Dedifferentiated amniotic fluid mesenchymal stem cell (primary cell): ENCODE results near the gene COL25A1.
"Not testable (repeated sequence)": the region's sequence is repeated elsewhere in the genome, so short reads cannot be mapped to it uniquely, and the experiment has no call there.

Experiments used
- DNase-seq: peaks from one replicate; pipeline ENCODE4 v3.0.0-alpha.2; 2016; ENCODE audit errors: extremely low spot score

The COL25A1 gene

GRCh38 chr4:109011241-109012026 is 291.0 kb downstream of the COL25A1 start:
- no peak for DNase-seq

- DNase-seq, result no peak
Observed at GRCh38 chr4:109010521-109010920, 291.9 kb downstream of the COL25A1 start.

GRCh38 chr4:109009909-109010308 is 292.5 kb downstream of the COL25A1 start:
- peak; percentile 45 for DNase-seq

- DNase-seq, result no peak
Observed at GRCh38 chr4:109007976-109008375, 294.5 kb downstream of the COL25A1 start.

GRCh38 chr4:109005523-109005922 is 296.9 kb downstream of the COL25A1 start:
- DNase-seq, result no peak

GRCh38 chr4:109004418-109004817 is 298.0 kb downstream of the COL25A1 start:
- no peak for DNase-seq

GRCh38 chr4:109003964-109004363 is 298.5 kb downstream of the COL25A1 start:
- DNase-seq, result no peak

GRCh38 chr4:108991551-108992328 is 310.7 kb downstream of the COL25A1 start:
- peak; percentile 54 for DNase-seq

GRCh38 chr4:108988464-108989195 is 313.8 kb downstream of the COL25A1 start:
- no peak for DNase-seq

GRCh38 chr4:108984495-108984894 is 318.0 kb downstream of the COL25A1 start:
- not testable (repeated sequence) for DNase-seq

GRCh38 chr4:108982402-108983185 is 319.9 kb downstream of the COL25A1 start:
- no peak for DNase-seq

GRCh38 chr4:108980455-108981239 is 321.8 kb downstream of the COL25A1 start:
- no peak for DNase-seq

- DNase-seq, result no peak
Observed at GRCh38 chr4:108979759-108980158, 322.7 kb downstream of the COL25A1 start.

- no peak for DNase-seq
Observed at GRCh38 chr4:108978066-108978465, 324.4 kb downstream of the COL25A1 start.

GRCh38 chr4:108972613-108973283 is 329.7 kb downstream of the COL25A1 start:
- no peak for DNase-seq

GRCh38 chr4:108971473-108971872 is 331.0 kb downstream of the COL25A1 start:
- DNase-seq, result no peak

- no peak for DNase-seq
Observed at GRCh38 chr4:108965472-108966076, 336.9 kb downstream of the COL25A1 start.

- DNase-seq, result peak; percentile 38
Observed at GRCh38 chr4:108965016-108965415, 337.4 kb downstream of the COL25A1 start.

GRCh38 chr4:108963910-108964309 is 338.5 kb downstream of the COL25A1 start:
- no peak for DNase-seq

GRCh38 chr4:108959491-108959890 is 343.0 kb downstream of the COL25A1 start:
- DNase-seq, result peak; percentile 69
